Measurements from ENCODE around the gene MACROH2A1.
A peak's percentile ranks its signal among the peaks of the same experiment; 100 is the strongest.

The MACROH2A1 gene

DNA sequence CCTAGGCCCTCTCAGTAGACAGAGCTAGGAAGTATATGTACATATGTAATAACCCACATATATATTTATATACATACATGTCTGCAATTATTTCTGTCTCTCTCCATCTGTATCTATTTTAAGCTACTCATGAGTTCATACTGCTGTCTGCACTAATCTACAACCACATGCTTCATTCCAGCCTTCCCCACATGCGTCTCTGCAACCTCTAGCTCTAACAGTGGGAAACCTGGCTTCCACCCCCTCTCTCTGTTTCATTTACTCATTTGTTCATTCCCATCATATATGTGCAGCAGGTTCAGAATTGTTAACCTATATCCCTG lies 24.8 kb upstream of the MACROH2A1 start:
- no peak for DNase-seq (ENCODE audit: low read depth)
- no peak for TF ChIP-seq CTCF (IDR thresholded peaks at IDR 0.05; ENCODE audit: low read depth, low read length)
- TF ChIP-seq MYC (IDR thresholded peaks at IDR 0.05; ENCODE audit: low read depth, low read length): no peak
- H3K4me3 ChIP-seq (ENCODE audit: low read depth, low read length): no peak overlapping the region

DNA sequence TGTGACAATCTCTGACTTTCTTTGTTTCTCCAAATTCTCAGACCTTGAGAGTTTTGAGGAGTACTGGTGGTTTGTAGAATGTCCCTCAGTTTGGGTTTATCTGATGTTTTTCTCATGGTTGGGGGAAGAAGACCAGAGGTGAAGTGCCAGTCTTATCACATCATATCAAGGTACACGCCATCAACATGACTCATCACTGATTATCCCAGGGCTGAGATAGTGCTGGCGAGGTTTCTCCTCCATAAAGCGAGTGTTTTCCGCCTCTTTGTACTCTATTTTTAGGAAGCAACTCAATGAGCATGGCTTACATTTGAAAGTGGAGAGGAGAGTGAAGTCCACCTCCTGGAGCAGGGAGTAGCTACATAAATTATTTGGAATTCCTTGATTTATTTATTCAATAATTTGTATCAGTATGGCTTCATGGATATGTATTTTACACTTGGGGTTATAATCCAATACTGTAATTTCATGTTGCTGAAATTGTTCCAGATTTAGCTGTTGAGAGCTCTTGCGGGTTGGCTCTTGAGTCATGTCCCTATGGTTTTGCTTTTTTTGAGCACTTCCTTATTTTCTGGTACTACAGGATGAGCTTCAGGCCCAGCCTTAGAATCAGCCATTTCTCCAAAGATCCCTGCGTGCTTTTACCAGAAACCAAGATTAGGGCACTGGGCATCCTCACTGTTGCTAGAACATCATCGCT lies 24.3 kb upstream of the MACROH2A1 start:
- TF ChIP-seq MYC (IDR thresholded peaks at IDR 0.05; ENCODE audit: low read depth, low read length) (peak; percentile 30; the same call in 1 of the 2 replicates), POLR2A (IDR thresholded peaks at IDR 0.05; ENCODE audit: extremely low read depth, insufficient read length) (no peak)
- H3K4me3 ChIP-seq (ENCODE audit: low read depth, low read length): peak overlapping the region; percentile 34
- peak; percentile 84 for DNase-seq (ENCODE audit: low read depth)

DNA sequence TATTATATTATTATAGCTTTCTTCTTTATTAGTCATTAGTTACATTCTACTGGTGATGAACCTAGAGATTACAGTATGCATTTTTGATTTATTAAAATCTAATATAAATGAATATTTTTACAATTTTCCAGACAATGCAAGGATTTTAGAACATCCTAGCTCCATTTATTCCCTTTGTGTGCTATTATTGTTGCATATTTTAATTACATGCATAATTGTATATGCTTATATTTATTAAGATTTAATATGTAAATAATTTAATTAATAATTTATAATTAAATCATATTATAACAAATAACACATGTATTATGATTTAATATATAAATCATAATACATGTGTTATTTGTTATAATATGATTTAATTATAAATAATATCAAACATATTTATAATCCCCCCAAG lies 23.4 kb upstream of the MACROH2A1 start:
- TF ChIP-seq POLR2A (IDR thresholded peaks at IDR 0.05; ENCODE audit: extremely low read depth, insufficient read length) (no peak), MYC (IDR thresholded peaks at IDR 0.05; ENCODE audit: low read depth, low read length) (no peak), CTCF (IDR thresholded peaks at IDR 0.05; ENCODE audit: low read depth, low read length) (no peak)
- TF ChIP-seq, protein P1, sequence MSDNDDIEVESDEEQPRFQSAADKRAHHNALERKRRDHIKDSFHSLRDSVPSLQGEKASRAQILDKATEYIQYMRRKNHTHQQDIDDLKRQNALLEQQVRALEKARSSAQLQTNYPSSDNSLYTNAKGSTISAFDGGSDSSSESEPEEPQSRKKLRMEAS (IDR thresholded peaks at IDR 0.05; ENCODE audit: low read depth, low read length): no peak
- H3K4me3 ChIP-seq (ENCODE audit: low read depth, low read length): no peak overlapping the region
- no peak for DNase-seq (ENCODE audit: low read depth)

DNA sequence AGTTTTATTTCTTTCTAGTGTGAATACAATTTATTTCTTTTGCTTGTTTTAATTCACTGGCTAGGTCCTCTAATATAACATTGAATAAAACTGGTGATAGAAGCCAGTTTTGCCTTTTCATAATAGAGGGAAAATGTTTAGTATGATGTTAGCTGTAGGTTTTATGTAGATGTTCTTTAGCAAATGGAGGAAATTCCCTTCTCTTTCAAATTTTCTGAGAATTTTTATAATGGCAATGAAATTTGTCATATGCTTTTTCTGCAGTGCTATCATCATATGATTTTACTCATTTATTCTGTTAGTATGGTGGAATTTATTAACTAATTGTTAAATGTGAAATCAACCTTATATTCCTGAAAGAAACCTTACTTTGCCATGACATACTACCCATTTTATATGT lies 18.1 kb upstream of the MACROH2A1 start:
- no peak overlapping the region for H3K4me3 ChIP-seq (ENCODE audit: low read depth, low read length)
- TF ChIP-seq CTCF (IDR thresholded peaks at IDR 0.05; ENCODE audit: low read depth, low read length) (no peak), POLR2A (IDR thresholded peaks at IDR 0.05; ENCODE audit: extremely low read depth, insufficient read length) (no peak)
- TF ChIP-seq, protein P1 (IDR thresholded peaks at IDR 0.05; ENCODE audit: low read depth, low read length): no peak
- DNase-seq (ENCODE audit: low read depth): no peak

DNA sequence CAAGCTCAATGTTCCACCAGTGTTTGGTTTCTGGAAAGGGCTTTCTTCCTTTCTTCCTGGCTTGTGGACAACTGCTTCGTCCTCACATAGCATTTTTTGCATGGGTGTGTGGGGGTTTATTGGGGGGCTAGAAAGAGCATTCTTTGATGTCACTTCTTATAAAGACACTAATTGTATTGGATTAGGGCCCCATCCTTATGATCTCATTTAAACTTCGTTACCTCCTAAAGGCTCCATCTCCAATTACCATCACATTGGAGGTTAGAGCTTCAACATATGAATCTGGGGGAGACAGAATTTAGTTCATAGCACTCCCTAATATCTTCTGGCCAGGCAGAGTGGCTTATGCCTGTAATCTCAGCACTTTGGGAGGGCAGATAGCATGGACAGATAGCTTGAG lies 6.1 kb upstream of the MACROH2A1 start:
- DNase-seq (ENCODE audit: low read depth): no peak
- H3K4me3 ChIP-seq (ENCODE audit: low read depth, low read length): no peak overlapping the region
- TF ChIP-seq POLR2A (IDR thresholded peaks at IDR 0.05; ENCODE audit: extremely low read depth, insufficient read length) (no peak), CTCF (IDR thresholded peaks at IDR 0.05; ENCODE audit: low read depth, low read length) (no peak), MYC (IDR thresholded peaks at IDR 0.05; ENCODE audit: low read depth, low read length) (no peak)
- TF ChIP-seq, protein P1 (IDR thresholded peaks at IDR 0.05; ENCODE audit: low read depth, low read length): no peak

GRCh38 chr5:135402031-135402430 lies 3.0 kb upstream of the MACROH2A1 start:
- TF ChIP-seq, protein P1 (IDR thresholded peaks at IDR 0.05; ENCODE audit: low read depth, low read length): no peak
- TF ChIP-seq CTCF (IDR thresholded peaks at IDR 0.05; ENCODE audit: low read depth, low read length) (no peak), POLR2A (IDR thresholded peaks at IDR 0.05; ENCODE audit: extremely low read depth, insufficient read length) (no peak), MYC (IDR thresholded peaks at IDR 0.05; ENCODE audit: low read depth, low read length) (no peak)
- DNase-seq (ENCODE audit: low read depth): no peak
- no peak overlapping the region for H3K4me3 ChIP-seq (ENCODE audit: low read depth, low read length)

Data from NB4 (cell line).